ENCODE data around the gene PKNOX2. TPM values are rescaled to one million over a fixed set of nuclear protein-coding genes. Genes with fewer than 3 reads are reported as not detected.
A peak's percentile ranks its signal among the peaks of the same experiment; 100 is the strongest.

The PKNOX2 gene
- total RNA-seq, 1 donor from 2014 or later = 34.9 TPM

DNA sequence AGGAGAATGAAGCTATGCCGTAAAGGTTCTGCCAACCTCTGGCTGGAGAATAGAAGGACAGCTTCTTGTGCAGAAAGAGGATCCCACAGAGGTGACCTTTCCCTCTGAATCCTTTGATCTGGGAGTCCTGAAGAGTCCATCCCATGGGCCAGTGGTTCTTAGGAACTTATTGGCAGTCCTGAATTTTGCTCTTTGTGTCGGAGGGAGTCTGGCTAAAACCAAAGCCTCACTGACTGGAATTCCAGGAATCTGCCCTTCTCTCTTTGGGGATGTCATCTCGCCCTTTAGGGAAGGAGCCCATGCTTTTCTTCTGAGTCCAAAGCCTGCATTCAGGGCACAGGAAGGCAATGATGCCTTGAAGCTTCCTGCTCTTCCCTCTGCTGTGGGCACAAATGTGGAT lies 45.5 kb downstream of the PKNOX2 start:
- Mint-ChIP-seq H3K4me3 (ENCODE audit: unreplicated experiment) (no peak overlapping the region), H3K36me3 (ENCODE audit: low read depth) (no peaks in the 10 kb centered on the region), H3K27ac (ENCODE audit: unreplicated experiment) (no peak overlapping the region), H3K4me1 (ENCODE audit: low read depth) (peaks cover 18% of the 10 kb centered on the region), H3K9me3 (ENCODE audit: low read depth) (no peaks in the 10 kb centered on the region), H3K27me3 (ENCODE audit: low read depth) (no peaks in the 10 kb centered on the region)
- no peak for TF ChIP-seq CTCF (IDR thresholded peaks at IDR 0.05)
- no peak for DNase-seq (ENCODE audit: low spot score)

GRCh38 chr11:125211191-125211947 lies 46.8 kb downstream of the PKNOX2 start:
- Mint-ChIP-seq H3K27me3 (ENCODE audit: low read depth) (no peaks in the 10 kb centered on the region), H3K4me1 (ENCODE audit: low read depth) (peaks cover 30% of the 10 kb centered on the region), H3K27ac (ENCODE audit: unreplicated experiment) (peak overlapping the region; percentile 49), H3K4me3 (ENCODE audit: unreplicated experiment) (no peak overlapping the region), H3K36me3 (ENCODE audit: low read depth) (no peaks in the 10 kb centered on the region), H3K9me3 (ENCODE audit: low read depth) (no peaks in the 10 kb centered on the region)
- peak; percentile 50 for TF ChIP-seq CTCF (IDR thresholded peaks at IDR 0.05)
- DNase-seq (ENCODE audit: low spot score) = no peak

DNA sequence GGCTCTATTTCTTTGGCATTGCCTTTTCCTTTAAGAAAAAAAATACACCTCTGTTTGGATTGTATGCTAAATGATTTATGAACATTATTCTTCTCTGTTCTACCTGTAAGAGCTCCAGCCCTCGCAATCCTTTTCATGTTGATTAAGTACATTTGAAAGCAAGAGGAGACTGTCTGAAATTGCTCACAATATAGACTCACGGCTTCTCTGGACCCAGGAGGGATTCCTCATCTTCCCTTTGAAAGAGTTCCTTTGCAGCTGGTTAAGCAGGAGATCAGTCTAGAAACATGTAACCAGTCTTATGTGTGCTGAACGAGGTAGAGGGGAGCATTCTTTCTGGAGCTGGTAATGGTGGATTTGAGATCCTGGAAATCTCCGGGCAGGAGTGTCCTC lies 47.4 kb downstream of the PKNOX2 start:
- Mint-ChIP-seq H3K4me1 (ENCODE audit: low read depth) (peaks cover 34% of the 10 kb centered on the region), H3K27me3 (ENCODE audit: low read depth) (no peaks in the 10 kb centered on the region), H3K27ac (ENCODE audit: unreplicated experiment) (no peak overlapping the region), H3K9me3 (ENCODE audit: low read depth) (no peaks in the 10 kb centered on the region), H3K4me3 (ENCODE audit: unreplicated experiment) (no peak overlapping the region), H3K36me3 (ENCODE audit: low read depth) (no peaks in the 10 kb centered on the region)
- no peak for TF ChIP-seq CTCF (IDR thresholded peaks at IDR 0.05)
- no peak for DNase-seq (ENCODE audit: low spot score)

- Mint-ChIP-seq H3K4me1 (ENCODE audit: low read depth) (peaks cover 40% of the 10 kb centered on the region), H3K36me3 (ENCODE audit: low read depth) (peaks cover 2% of the 10 kb centered on the region), H3K27ac (ENCODE audit: unreplicated experiment) (peak overlapping the region; percentile 52), H3K4me3 (ENCODE audit: unreplicated experiment) (no peak overlapping the region), H3K27me3 (ENCODE audit: low read depth) (no peaks in the 10 kb centered on the region), H3K9me3 (ENCODE audit: low read depth) (no peaks in the 10 kb centered on the region)
- TF ChIP-seq CTCF (IDR thresholded peaks at IDR 0.05) = no peak
- no peak for DNase-seq (ENCODE audit: low spot score)
These were observed 50.3 kb downstream of the PKNOX2 start for GRCh38 chr11:125214601-125215565.

DNA sequence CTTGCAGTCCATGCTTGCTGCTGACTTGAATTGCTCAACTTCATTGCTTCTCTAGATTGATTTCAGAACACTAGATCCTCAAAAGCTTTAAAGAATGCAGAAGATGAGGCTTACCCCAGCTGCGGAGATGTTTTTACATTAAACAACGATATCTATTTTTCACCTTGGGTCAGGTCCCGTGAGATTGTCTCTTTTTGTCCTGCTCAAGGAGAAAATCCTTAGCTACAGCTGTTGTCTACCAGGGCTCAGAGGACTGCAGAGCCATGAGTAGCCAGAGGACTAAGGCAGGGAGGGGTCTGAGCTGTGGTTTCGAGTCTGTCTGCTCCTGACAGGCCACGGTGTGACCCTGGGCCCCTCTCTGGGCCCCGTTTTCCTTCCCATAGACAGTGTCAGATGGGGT lies 51.4 kb downstream of the PKNOX2 start:
- H3K4me1 Mint-ChIP-seq (ENCODE audit: low read depth) = peaks cover 40% of the 10 kb centered on the region
- H3K36me3 Mint-ChIP-seq (ENCODE audit: low read depth) = peaks cover 2% of the 10 kb centered on the region
- DNase-seq (ENCODE audit: low spot score) = no peak
- no peaks in the 10 kb centered on the region for H3K9me3 Mint-ChIP-seq (ENCODE audit: low read depth)
- H3K4me3 Mint-ChIP-seq (ENCODE audit: unreplicated experiment) = no peak overlapping the region
- H3K27ac Mint-ChIP-seq (ENCODE audit: unreplicated experiment) = no peak overlapping the region
- TF ChIP-seq CTCF (IDR thresholded peaks at IDR 0.05) = no peak
- no peaks in the 10 kb centered on the region for H3K27me3 Mint-ChIP-seq (ENCODE audit: low read depth)
